Ishikawa (cell line): Measurements from ENCODE around the gene EIF5A2.

Source experiments
- YY1 ChIP-seq: IDR thresholded peaks from 2 replicates; pipeline ENCODE4 v1.6.1; 2012; ENCODE audit warnings: low read depth

EIF5A2 gene

GRCh38 chr3:170839518-170840100, 68.8 kb downstream of the EIF5A2 start:
- TF ChIP-seq YY1, result no peak
